HG03521 (cell line): ENCODE measurements around the gene PIEZO1.

ENCODE experiments used
- ATAC-seq: cut with Tn5 transposase; IDR thresholded peaks from one replicate; pipeline ENCODE4 v1.9.1; 2021; ENCODE audit warnings: mild to moderate bottlenecking, moderate library complexity; ENCODE audit not compliant: unreplicated experiment

Gene PIEZO1

GRCh38 chr16:88754109-88754911, 30.7 kb downstream of the PIEZO1 start:
- no peak for ATAC-seq

GRCh38 chr16:88753602-88754001, 31.4 kb downstream of the PIEZO1 start:
- ATAC-seq, result no peak

- no peak for ATAC-seq
Measured at GRCh38 chr16:88753191-88753590, 31.8 kb downstream of the PIEZO1 start.

- ATAC-seq, result no peak
Measured at GRCh38 chr16:88752386-88753002, 32.5 kb downstream of the PIEZO1 start.

- ATAC-seq, result no peak
Measured at GRCh38 chr16:88750854-88751253, 34.2 kb downstream of the PIEZO1 start.

- ATAC-seq, result no peak
Measured at GRCh38 chr16:88749358-88749757, 35.7 kb downstream of the PIEZO1 start.

GRCh38 chr16:88748364-88748763, 36.7 kb downstream of the PIEZO1 start:
- ATAC-seq, result no peak

- no peak for ATAC-seq
Measured at GRCh38 chr16:88747588-88748301, 37.3 kb downstream of the PIEZO1 start.

GRCh38 chr16:88746506-88746905, 38.5 kb downstream of the PIEZO1 start:
- no peak for ATAC-seq

- ATAC-seq, result no peak
Measured at GRCh38 chr16:88744577-88745521, 40.2 kb downstream of the PIEZO1 start.

GRCh38 chr16:88743693-88744576, 41.1 kb downstream of the PIEZO1 start:
- no peak for ATAC-seq

GRCh38 chr16:88742896-88743605, 42.0 kb downstream of the PIEZO1 start:
- ATAC-seq, result no peak

- ATAC-seq, result no peak
Measured at GRCh38 chr16:88741368-88741767, 43.7 kb downstream of the PIEZO1 start.

- ATAC-seq, result no peak
Measured at GRCh38 chr16:88740727-88741055, 44.3 kb downstream of the PIEZO1 start.

GRCh38 chr16:88739977-88740726, 44.9 kb downstream of the PIEZO1 start:
- ATAC-seq, result no peak

- ATAC-seq, result no peak
Measured at GRCh38 chr16:88739139-88739976, 45.7 kb downstream of the PIEZO1 start.

GRCh38 chr16:88738151-88739084, 46.6 kb downstream of the PIEZO1 start:
- ATAC-seq, result no peak
